Type B pancreatic cell (in vitro differentiated cells): ENCODE data around the gene RAPGEF6. TPM values are rescaled to one million over a fixed set of nuclear protein-coding genes. Genes with fewer than 3 reads are reported as not detected.
A peak's percentile ranks its signal among the peaks of the same experiment; 100 is the strongest.

Experiments
- DNase-seq: peaks from one replicate; pipeline ENCODE4 v3.0.0; 2021; ENCODE audit warnings: mixed read lengths; ENCODE audit not compliant: unreplicated experiment; ENCODE audit errors: extremely low spot score
- H3K27ac Mint-ChIP-seq: 2 replicates; pipeline ENCODE4 v1.8.0; 2021; ENCODE audit warnings: mild to moderate bottlenecking, mixed read lengths
- H3K27me3 Mint-ChIP-seq: 2 replicates; pipeline ENCODE4 v1.8.0; 2021; ENCODE audit warnings: mixed read lengths
- H3K36me3 Mint-ChIP-seq: 2 replicates; pipeline ENCODE4 v1.8.0; 2021; ENCODE audit warnings: mixed read lengths
- H3K4me1 Mint-ChIP-seq: one replicate; pipeline ENCODE4 v1.8.0; 2021; ENCODE audit warnings: mixed read lengths; ENCODE audit not compliant: unreplicated experiment
- H3K4me3 Mint-ChIP-seq: 2 replicates; pipeline ENCODE4 v1.8.0; 2021; ENCODE audit warnings: mild to moderate bottlenecking, mixed read lengths
- H3K9me3 Mint-ChIP-seq: 2 replicates; pipeline ENCODE4 v1.8.0; 2021; ENCODE audit warnings: mixed read lengths
- CTCF ChIP-seq: fragments of 200-600 bp; sonication (generic); conservative IDR thresholded peaks from 2 replicates; pipeline ENCODE4 v1.5.0; 2021; ENCODE audit warnings: antibody characterized with exemption, mild to moderate bottlenecking
- total RNA-seq: library from RNA; stranded (reverse); gene quantifications from 2 replicates; pipeline ENCODE4 v1.2.1, GENCODE V29; 2021; ENCODE audit warnings: low replicate concordance

The RAPGEF6 gene
- total RNA-seq, 1 donor from 2014 or later = 23.4 TPM

DNA sequence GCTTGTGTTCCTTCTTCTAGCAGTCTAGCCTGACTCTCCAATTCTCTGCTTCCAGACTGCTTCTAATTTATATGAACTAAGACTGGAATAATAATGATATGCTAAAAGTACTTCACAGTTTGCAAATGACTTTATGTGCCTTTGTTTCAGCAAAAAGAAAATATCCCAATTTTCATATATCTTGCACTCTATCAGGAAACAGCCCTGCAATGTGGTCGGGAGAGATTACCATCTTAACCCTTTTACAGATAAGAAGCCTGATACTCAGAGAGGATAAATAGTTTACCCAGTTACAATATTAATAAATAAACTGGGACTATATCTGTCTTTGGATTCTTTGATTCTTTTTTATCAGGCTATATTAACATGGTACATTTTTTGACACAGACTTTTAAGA is 245.2 kb downstream of the RAPGEF6 start:
- Mint-ChIP-seq H3K4me3 (no peak overlapping the region), H3K36me3 (peaks cover 28% of the 10 kb centered on the region), H3K27ac (no peak overlapping the region), H3K4me1 (peaks cover 19% of the 10 kb centered on the region), H3K27me3 (no peaks in the 10 kb centered on the region), H3K9me3 (no peaks in the 10 kb centered on the region)
- no peak for TF ChIP-seq CTCF
- DNase-seq = no peak

- no peak for DNase-seq
- no peak overlapping the region for H3K27ac Mint-ChIP-seq
- peaks cover 28% of the 10 kb centered on the region for H3K36me3 Mint-ChIP-seq
- H3K4me3 Mint-ChIP-seq = no peak overlapping the region
- TF ChIP-seq CTCF = no peak
- H3K4me1 Mint-ChIP-seq = peaks cover 19% of the 10 kb centered on the region
- no peaks in the 10 kb centered on the region for H3K27me3 Mint-ChIP-seq
- H3K9me3 Mint-ChIP-seq = no peaks in the 10 kb centered on the region
Measured at GRCh38 chr5:131389096-131389868, 245.7 kb downstream of the RAPGEF6 start.

GRCh38 chr5:131387255-131387654 is 247.8 kb downstream of the RAPGEF6 start:
- TF ChIP-seq CTCF = no peak
- no peak for DNase-seq
- H3K4me1 Mint-ChIP-seq = peaks cover 12% of the 10 kb centered on the region
- no peaks in the 10 kb centered on the region for H3K9me3 Mint-ChIP-seq
- H3K27ac Mint-ChIP-seq = no peak overlapping the region
- no peaks in the 10 kb centered on the region for H3K27me3 Mint-ChIP-seq
- peaks cover 21% of the 10 kb centered on the region for H3K36me3 Mint-ChIP-seq
- no peak overlapping the region for H3K4me3 Mint-ChIP-seq

- no peak for TF ChIP-seq CTCF
- H3K9me3 Mint-ChIP-seq = no peaks in the 10 kb centered on the region
- no peak overlapping the region for H3K4me3 Mint-ChIP-seq
- peaks cover 12% of the 10 kb centered on the region for H3K4me1 Mint-ChIP-seq
- H3K27me3 Mint-ChIP-seq = no peaks in the 10 kb centered on the region
- peaks cover 18% of the 10 kb centered on the region for H3K36me3 Mint-ChIP-seq
- peak overlapping the region; percentile 50 for H3K27ac Mint-ChIP-seq
- DNase-seq = no peak
Measured at GRCh38 chr5:131386779-131387178, 248.2 kb downstream of the RAPGEF6 start.

GRCh38 chr5:131386124-131386523 is 248.9 kb downstream of the RAPGEF6 start:
- DNase-seq = no peak
- no peaks in the 10 kb centered on the region for H3K9me3 Mint-ChIP-seq
- peaks cover 12% of the 10 kb centered on the region for H3K4me1 Mint-ChIP-seq
- H3K27ac Mint-ChIP-seq = no peak overlapping the region
- peaks cover 20% of the 10 kb centered on the region for H3K36me3 Mint-ChIP-seq
- H3K27me3 Mint-ChIP-seq = no peaks in the 10 kb centered on the region
- H3K4me3 Mint-ChIP-seq = no peak overlapping the region
- no peak for TF ChIP-seq CTCF
